Loucy (cell line): ENCODE data around the gene HECA.

ENCODE experiments used
- H2AFZ ChIP-seq: fragments of 200-600 bp; sonication (generic); 2 replicates; pipeline ENCODE4 v1.6.0; 2016; ENCODE audit warnings: antibody characterized with exemption, mild to moderate bottlenecking, low read length, moderate library complexity
- H3F3A ChIP-seq: fragments of 200-600 bp; 2 replicates; pipeline ENCODE4 v1.6.0; 2016; ENCODE audit warnings: antibody characterized with exemption, low read depth, mild to moderate bottlenecking
- H3K27me3 ChIP-seq: fragments of 200-600 bp; sonication (generic); 2 replicates; pipeline ENCODE4 v1.6.1; 2014; ENCODE audit warnings: low read length, mild to moderate bottlenecking; ENCODE audit not compliant: insufficient read depth, poor library complexity, severe bottlenecking
- H3K36me3 ChIP-seq: fragments of 200-600 bp; sonication (generic); 2 replicates; pipeline ENCODE4 v1.6.1; 2016; ENCODE audit warnings: low read length; ENCODE audit not compliant: insufficient read depth
- H3K4me1 ChIP-seq: fragments of 200-600 bp; sonication (generic); 2 replicates; pipeline ENCODE4 v1.5.1; 2014; ENCODE audit warnings: low read length, mild to moderate bottlenecking; ENCODE audit not compliant: insufficient read depth, poor library complexity, severe bottlenecking
- H3K4me2 ChIP-seq: fragments of 200-600 bp; sonication (generic); 2 replicates; pipeline ENCODE4 v1.6.0; 2014; ENCODE audit warnings: antibody characterized with exemption, low read length, low read depth, mild to moderate bottlenecking; ENCODE audit not compliant: poor library complexity, severe bottlenecking
- H3K4me3 ChIP-seq: fragments of 200-600 bp; sonication (generic); 2 replicates; pipeline ENCODE4 v1.5.1; 2014; ENCODE audit warnings: low read length, mild to moderate bottlenecking, mixed read lengths; ENCODE audit not compliant: poor library complexity, severe bottlenecking
- H3K79me2 ChIP-seq: fragments of 200-600 bp; sonication (generic); 2 replicates; pipeline ENCODE4 v1.6.1; 2014; ENCODE audit warnings: low read length; ENCODE audit not compliant: insufficient read depth
- H3K9ac ChIP-seq: fragments of 200-600 bp; sonication (generic); 2 replicates; pipeline ENCODE4 v1.6.0; 2014; ENCODE audit warnings: mild to moderate bottlenecking, low read depth, low read length, moderate library complexity; ENCODE audit not compliant: poor library complexity, severe bottlenecking
- H3K9me2 ChIP-seq: fragments of 200-600 bp; sonication (generic); replicated peaks from 2 replicates; pipeline ENCODE4 v1.6.1; 2016; ENCODE audit warnings: low read depth, low read length, mixed read lengths
- H3K9me3 ChIP-seq: fragments of 200-600 bp; sonication (generic); 2 replicates; pipeline ENCODE4 v1.6.1; 2014; ENCODE audit warnings: mild to moderate bottlenecking, antibody characterized with exemption, low read length, low read depth; ENCODE audit not compliant: insufficient read depth
- H4K20me1 ChIP-seq: fragments of 200-600 bp; sonication (generic); 2 replicates; pipeline ENCODE4 v1.6.0; 2014; ENCODE audit warnings: antibody characterized with exemption, low read length, mild to moderate bottlenecking; ENCODE audit not compliant: insufficient read depth, poor library complexity, severe bottlenecking
- EZH2phosphoT487 ChIP-seq: fragments of 200-600 bp; IDR thresholded peaks from 2 replicates; pipeline ENCODE4 v1.6.1; 2018; ENCODE audit warnings: antibody characterized with exemption, mild to moderate bottlenecking, moderate library complexity, borderline replicate concordance
- TF ChIP-seq, protein P1 (sequence below): fragments of 200-600 bp; sonication (generic); conservative IDR thresholded peaks from 2 replicates; pipeline ENCODE4 v1.5.1; 2014; ENCODE audit warnings: mild to moderate bottlenecking, antibody characterized with exemption, low read length

The HECA gene

DNA sequence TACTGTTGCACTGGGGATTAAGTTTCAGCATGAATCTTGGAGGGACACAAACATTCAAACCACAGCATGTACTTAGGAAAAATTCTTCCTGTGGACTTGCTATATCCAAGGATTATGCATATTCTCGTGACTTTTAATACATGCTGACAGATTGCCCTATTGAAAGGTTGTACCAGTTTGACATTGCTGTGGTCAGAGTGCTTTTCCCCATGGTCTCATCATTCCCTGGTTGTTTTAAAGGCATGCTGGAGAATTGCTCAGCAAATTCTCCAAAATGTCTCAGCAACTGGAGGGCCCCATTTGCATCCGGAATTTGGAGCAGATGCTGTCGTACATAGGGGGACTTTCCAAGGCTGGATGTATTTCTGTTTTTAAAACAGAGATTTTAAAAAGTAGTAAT is 7.4 kb downstream of the HECA start:
- Histone ChIP-seq H3K4me1 (peaks cover 43% of the 10 kb centered on the region), H3F3A (no peaks in the 10 kb centered on the region), H3K79me2 (peaks cover 80% of the 10 kb centered on the region), H2AFZ (no peak overlapping the region), H3K9me3 (no peaks in the 10 kb centered on the region), H3K36me3 (no peaks in the 10 kb centered on the region), H3K9me2 (no peaks in the 10 kb centered on the region), H3K4me2 (no peak overlapping the region), H3K4me3 (no peak overlapping the region), H3K9ac (no peak overlapping the region), H3K27me3 (no peaks in the 10 kb centered on the region), H4K20me1 (peaks cover 42% of the 10 kb centered on the region)
- no peak for TF ChIP-seq EZH2phosphoT487
- TF ChIP-seq, protein P1, sequence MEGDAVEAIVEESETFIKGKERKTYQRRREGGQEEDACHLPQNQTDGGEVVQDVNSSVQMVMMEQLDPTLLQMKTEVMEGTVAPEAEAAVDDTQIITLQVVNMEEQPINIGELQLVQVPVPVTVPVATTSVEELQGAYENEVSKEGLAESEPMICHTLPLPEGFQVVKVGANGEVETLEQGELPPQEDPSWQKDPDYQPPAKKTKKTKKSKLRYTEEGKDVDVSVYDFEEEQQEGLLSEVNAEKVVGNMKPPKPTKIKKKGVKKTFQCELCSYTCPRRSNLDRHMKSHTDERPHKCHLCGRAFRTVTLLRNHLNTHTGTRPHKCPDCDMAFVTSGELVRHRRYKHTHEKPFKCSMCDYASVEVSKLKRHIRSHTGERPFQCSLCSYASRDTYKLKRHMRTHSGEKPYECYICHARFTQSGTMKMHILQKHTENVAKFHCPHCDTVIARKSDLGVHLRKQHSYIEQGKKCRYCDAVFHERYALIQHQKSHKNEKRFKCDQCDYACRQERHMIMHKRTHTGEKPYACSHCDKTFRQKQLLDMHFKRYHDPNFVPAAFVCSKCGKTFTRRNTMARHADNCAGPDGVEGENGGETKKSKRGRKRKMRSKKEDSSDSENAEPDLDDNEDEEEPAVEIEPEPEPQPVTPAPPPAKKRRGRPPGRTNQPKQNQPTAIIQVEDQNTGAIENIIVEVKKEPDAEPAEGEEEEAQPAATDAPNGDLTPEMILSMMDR: no peak

DNA sequence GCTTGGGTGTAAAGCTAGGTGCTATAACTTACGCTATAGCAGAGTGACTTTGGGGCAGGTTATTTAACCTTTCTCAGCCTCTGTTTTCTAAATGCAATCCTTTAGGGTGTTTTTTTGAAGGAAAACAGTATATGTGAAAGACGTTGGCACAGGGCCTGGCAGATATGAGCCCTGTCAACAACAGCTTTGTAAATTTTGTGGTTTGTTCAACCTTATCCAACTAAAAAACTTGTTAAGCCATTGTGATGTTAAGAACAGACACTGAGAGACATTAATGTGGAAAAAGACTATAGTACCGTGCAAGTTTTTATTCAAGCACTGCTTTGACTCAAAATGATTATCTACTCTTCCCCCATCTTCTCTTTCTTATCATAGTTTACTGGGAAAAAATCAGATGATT is 8.2 kb downstream of the HECA start:
- H3K36me3 ChIP-seq: no peaks in the 10 kb centered on the region
- peaks cover 41% of the 10 kb centered on the region for H3K4me1 ChIP-seq
- TF ChIP-seq EZH2phosphoT487: no peak
- TF ChIP-seq, protein P1: no peak
- no peaks in the 10 kb centered on the region for H3K27me3 ChIP-seq
- H2AFZ ChIP-seq: no peak overlapping the region
- no peak overlapping the region for H3K4me2 ChIP-seq
- H4K20me1 ChIP-seq: peaks cover 34% of the 10 kb centered on the region
- peaks cover 79% of the 10 kb centered on the region for H3K79me2 ChIP-seq
- no peaks in the 10 kb centered on the region for H3K9me3 ChIP-seq
- no peak overlapping the region for H3K9ac ChIP-seq
- H3K9me2 ChIP-seq: no peaks in the 10 kb centered on the region
- H3F3A ChIP-seq: no peaks in the 10 kb centered on the region
- H3K4me3 ChIP-seq: no peak overlapping the region

DNA sequence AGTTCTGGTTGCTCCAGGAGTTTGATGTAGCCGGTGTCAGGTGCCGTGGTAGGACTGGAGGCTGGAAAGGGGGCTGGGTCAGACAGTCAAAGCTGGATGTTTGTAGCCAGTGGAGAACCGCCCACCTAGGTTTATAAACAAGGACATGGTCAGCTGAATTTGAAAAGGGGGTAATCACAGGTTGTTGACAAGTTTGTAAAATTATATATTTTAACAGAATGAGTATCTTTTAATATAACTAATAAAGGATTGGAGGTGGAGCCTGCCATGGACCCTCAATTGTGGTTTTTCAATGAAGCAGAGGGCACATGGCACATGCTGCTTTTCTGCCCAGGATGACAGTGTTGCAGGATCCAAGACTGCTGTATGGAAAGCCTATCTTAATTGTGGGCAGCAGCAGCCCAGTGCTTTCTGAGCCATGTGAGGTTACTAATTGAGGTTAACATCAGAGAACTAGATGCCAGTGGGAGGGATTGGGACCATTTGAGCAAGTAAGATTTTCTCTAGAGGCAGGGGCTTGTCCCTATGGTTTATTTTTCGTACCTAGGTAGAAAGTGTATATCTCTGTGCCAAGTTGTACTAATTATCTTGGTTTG is 9.7 kb downstream of the HECA start:
- Histone ChIP-seq H3K9me3 (no peaks in the 10 kb centered on the region), H3K4me1 (peaks cover 40% of the 10 kb centered on the region), H3F3A (no peaks in the 10 kb centered on the region), H3K9me2 (no peaks in the 10 kb centered on the region), H3K79me2 (peaks cover 80% of the 10 kb centered on the region), H3K27me3 (no peaks in the 10 kb centered on the region), H3K36me3 (no peaks in the 10 kb centered on the region), H3K9ac (no peak overlapping the region), H2AFZ (no peak overlapping the region), H3K4me3 (no peak overlapping the region), H4K20me1 (peaks cover 22% of the 10 kb centered on the region), H3K4me2 (peak overlapping the region; percentile 6)
- TF ChIP-seq, protein P1: no peak
- TF ChIP-seq EZH2phosphoT487: no peak
